GM19395 (cell line): ENCODE data around the gene FAR2.
"Not testable (repeated sequence)": the region's sequence is repeated elsewhere in the genome, so short reads cannot be mapped to it uniquely, and the experiment has no call there.

ENCODE experiments used
- ATAC-seq: cut with Tn5 transposase; IDR thresholded peaks from one replicate; pipeline ENCODE4 v1.9.1; 2021; ENCODE audit warnings: mild to moderate bottlenecking, moderate library complexity; ENCODE audit not compliant: unreplicated experiment

Gene FAR2

GRCh38 chr12:29152223-29152868 lies 3.3 kb downstream of the FAR2 start:
- ATAC-seq, result peak; percentile 77

- ATAC-seq, result no peak
Observed at GRCh38 chr12:29152981-29153630, 4.0 kb downstream of the FAR2 start.

- peak; percentile 47 for ATAC-seq
Observed at GRCh38 chr12:29155079-29155478, 6.0 kb downstream of the FAR2 start.

- no peak for ATAC-seq
Observed at GRCh38 chr12:29157486-29157946, 8.4 kb downstream of the FAR2 start.

GRCh38 chr12:29158115-29158763 lies 9.2 kb downstream of the FAR2 start:
- no peak for ATAC-seq

- no peak for ATAC-seq
Observed at GRCh38 chr12:29159661-29160060, 10.6 kb downstream of the FAR2 start.

- ATAC-seq, result no peak
Observed at GRCh38 chr12:29160230-29160629, 11.2 kb downstream of the FAR2 start.

GRCh38 chr12:29163146-29163545 lies 14.1 kb downstream of the FAR2 start:
- ATAC-seq, result no peak

- ATAC-seq, result peak; percentile 99
Observed at GRCh38 chr12:29164477-29165393, 15.7 kb downstream of the FAR2 start.

GRCh38 chr12:29167445-29167844 lies 18.4 kb downstream of the FAR2 start:
- no peak for ATAC-seq

- no peak for ATAC-seq
Observed at GRCh38 chr12:29167988-29168387, 18.9 kb downstream of the FAR2 start.

- ATAC-seq, result not testable (repeated sequence)
Observed at GRCh38 chr12:29169978-29170377, 20.9 kb downstream of the FAR2 start.

GRCh38 chr12:29170478-29171084 lies 21.5 kb downstream of the FAR2 start:
- not testable (repeated sequence) for ATAC-seq

- ATAC-seq, result no peak
Observed at GRCh38 chr12:29171421-29172258, 22.6 kb downstream of the FAR2 start.

GRCh38 chr12:29176941-29177340 lies 27.9 kb downstream of the FAR2 start:
- no peak for ATAC-seq

GRCh38 chr12:29182247-29182646 lies 33.2 kb downstream of the FAR2 start:
- ATAC-seq, result not testable (repeated sequence)

- ATAC-seq, result no peak
Observed at GRCh38 chr12:29187756-29188155, 38.7 kb downstream of the FAR2 start.

GRCh38 chr12:29191267-29191850 lies 42.3 kb downstream of the FAR2 start:
- ATAC-seq, result no peak

GRCh38 chr12:29198901-29199300 lies 49.8 kb downstream of the FAR2 start:
- no peak for ATAC-seq
